ENCODE measurements around the gene TRMT5. TPM values are rescaled to one million over a fixed set of nuclear protein-coding genes. Genes with fewer than 3 reads are reported as not detected.
A peak's percentile ranks its signal among the peaks of the same experiment; 100 is the strongest.

TRMT5 gene
- total and polyA plus RNA-seq, 7 donors = 5.7 to 26.0 (median 11.2) TPM

DNA sequence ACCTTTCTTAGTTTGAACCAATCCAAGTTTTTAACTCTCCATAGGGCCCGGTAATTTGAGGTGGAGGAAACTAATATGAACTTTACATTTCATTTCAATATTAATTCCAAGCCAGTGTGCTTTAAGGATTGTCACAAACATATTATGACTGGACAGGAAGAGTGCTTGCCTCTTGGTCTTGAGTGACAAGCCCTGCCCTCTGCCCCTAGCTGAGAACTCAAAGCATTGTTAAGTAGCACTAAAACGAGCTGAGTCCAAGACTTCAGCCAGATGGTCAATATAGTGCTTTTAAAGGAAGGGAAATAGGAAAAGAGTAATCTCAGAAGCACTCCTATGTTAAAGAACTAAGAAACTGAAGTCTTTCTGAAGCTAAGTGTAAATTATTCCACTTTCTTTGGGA is 17.1 kb downstream of the TRMT5 start:
- peak overlapping the region; percentile 46 for H3K27ac ChIP-seq
- no peaks in the 10 kb centered on the region for H3K36me3 ChIP-seq (ENCODE audit: insufficient read depth in 1 of 2, low read depth in 1 of 2)
- no peak overlapping the region for H3K4me3 ChIP-seq
- no peaks in the 10 kb centered on the region for H3K9me3 ChIP-seq
- peaks cover 54% of the 10 kb centered on the region for H3K4me1 ChIP-seq
- 54 to 56% (median 56%) methylated on average over 2 of the region's 2 CpGs for WGBS, 3 donors
- TF ChIP-seq, protein P1, sequence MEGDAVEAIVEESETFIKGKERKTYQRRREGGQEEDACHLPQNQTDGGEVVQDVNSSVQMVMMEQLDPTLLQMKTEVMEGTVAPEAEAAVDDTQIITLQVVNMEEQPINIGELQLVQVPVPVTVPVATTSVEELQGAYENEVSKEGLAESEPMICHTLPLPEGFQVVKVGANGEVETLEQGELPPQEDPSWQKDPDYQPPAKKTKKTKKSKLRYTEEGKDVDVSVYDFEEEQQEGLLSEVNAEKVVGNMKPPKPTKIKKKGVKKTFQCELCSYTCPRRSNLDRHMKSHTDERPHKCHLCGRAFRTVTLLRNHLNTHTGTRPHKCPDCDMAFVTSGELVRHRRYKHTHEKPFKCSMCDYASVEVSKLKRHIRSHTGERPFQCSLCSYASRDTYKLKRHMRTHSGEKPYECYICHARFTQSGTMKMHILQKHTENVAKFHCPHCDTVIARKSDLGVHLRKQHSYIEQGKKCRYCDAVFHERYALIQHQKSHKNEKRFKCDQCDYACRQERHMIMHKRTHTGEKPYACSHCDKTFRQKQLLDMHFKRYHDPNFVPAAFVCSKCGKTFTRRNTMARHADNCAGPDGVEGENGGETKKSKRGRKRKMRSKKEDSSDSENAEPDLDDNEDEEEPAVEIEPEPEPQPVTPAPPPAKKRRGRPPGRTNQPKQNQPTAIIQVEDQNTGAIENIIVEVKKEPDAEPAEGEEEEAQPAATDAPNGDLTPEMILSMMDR (IDR thresholded peaks at IDR 0.05) = no peak
- DNase-seq (no peak), ATAC-seq (no peak)
- intact Hi-C loops (cut with DNase I) = no loop called here
- H3K27me3 ChIP-seq (ENCODE audit: insufficient read depth in 3 of 3, low read length in 2 of 3) = no peaks in the 10 kb centered on the region

DNA sequence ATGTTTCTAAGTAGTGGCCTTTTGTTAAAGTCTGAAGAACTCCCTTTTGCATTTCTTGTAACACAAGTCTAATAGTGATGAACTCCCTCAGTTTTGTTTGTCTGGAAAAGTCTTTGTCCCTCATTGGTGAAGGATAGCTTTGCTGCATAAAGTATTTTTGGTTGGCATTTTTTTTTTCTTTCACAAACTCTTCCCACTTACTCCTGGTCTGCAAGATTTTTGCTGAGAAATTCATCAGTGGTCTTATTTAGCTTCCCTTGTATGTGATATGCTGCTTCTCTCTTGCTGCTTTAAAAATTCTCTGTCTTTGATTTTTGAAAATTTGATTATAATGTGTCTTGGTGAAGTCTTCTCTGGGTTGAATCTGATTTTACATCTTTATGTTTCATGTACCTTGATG is 22.7 kb downstream of the TRMT5 start:
- intact Hi-C loops (cut with DNase I) = no loop called here
- H3K27ac ChIP-seq = no peak overlapping the region

DNA sequence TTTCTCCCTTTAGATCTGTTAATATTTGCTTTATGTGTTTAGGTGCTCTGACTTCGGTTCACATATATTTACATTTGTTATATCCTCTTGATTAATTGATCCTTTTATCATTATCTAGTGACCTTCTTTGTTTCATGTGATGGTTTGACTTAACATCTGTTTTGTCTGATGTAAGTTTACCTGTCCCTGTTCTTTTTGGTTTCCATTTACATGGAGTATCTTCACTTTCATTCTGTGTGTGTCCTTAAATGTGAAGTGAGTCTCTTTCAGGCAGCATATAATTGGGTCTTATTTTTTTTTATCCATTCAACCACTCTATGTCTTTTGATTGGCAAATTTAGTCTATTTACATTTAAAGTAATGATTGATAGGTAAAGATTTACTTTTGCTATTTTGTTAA is 24.2 kb downstream of the TRMT5 start:
- no peaks in the 10 kb centered on the region for H3K36me3 ChIP-seq (ENCODE audit: insufficient read depth in 1 of 2, low read depth in 1 of 2)
- 95 to 98% (median 98%) methylated on average over 1 of the region's 1 CpG for WGBS, 3 donors
- peaks cover 14% of the 10 kb centered on the region for H3K4me1 ChIP-seq
- no peak overlapping the region for H3K27ac ChIP-seq
- peaks cover 32% of the 10 kb centered on the region for H3K9me3 ChIP-seq
- TF ChIP-seq, protein P1 (IDR thresholded peaks at IDR 0.05) = no peak
- DNase-seq (no peak), ATAC-seq (no peak)
- intact Hi-C loops (cut with DNase I) = no loop called here
- no peak overlapping the region for H3K4me3 ChIP-seq
- no peaks in the 10 kb centered on the region for H3K27me3 ChIP-seq (ENCODE audit: insufficient read depth in 3 of 3, low read length in 2 of 3)

More for the DNA sequence above, 22.7 kb downstream of the TRMT5 start:
- TF ChIP-seq, protein P1 (IDR thresholded peaks at IDR 0.05) = no peak
- H3K9me3 ChIP-seq = peaks cover 32% of the 10 kb centered on the region
- H3K36me3 ChIP-seq (ENCODE audit: insufficient read depth in 1 of 2, low read depth in 1 of 2) = no peaks in the 10 kb centered on the region
- H3K4me3 ChIP-seq = no peak overlapping the region
- DNase-seq = no peak
- no peak for ATAC-seq
- H3K4me1 ChIP-seq = peaks cover 19% of the 10 kb centered on the region
- H3K27me3 ChIP-seq (ENCODE audit: insufficient read depth in 3 of 3, low read length in 2 of 3) = no peaks in the 10 kb centered on the region

DNA sequence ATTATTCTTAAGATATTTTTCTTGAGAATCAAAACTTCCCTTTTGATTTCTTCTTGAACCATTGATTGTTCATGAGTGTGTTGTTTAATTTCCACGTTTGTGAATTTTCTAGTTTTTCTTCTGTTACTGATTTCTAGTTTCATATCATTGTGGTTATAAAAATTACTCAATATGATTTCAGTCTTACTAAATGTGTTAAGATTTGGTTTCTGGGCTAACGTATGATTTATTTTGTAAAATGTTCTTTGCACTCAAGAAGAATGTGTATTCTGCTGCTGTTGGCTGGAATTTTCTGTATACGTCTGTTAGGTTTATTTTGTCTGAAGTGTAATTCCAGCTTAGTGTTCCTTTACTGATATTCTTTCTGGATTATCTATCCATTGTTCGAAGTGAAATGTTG is 24.7 kb downstream of the TRMT5 start:
- TF ChIP-seq, protein P1 (IDR thresholded peaks at IDR 0.05) = no peak
- peaks cover 14% of the 10 kb centered on the region for H3K4me1 ChIP-seq
- ATAC-seq (no peak), DNase-seq (no peak)
- no peak overlapping the region for H3K27ac ChIP-seq
- intact Hi-C loops (cut with DNase I) = no loop called here
- 95 to 97% (median 96%) methylated on average over 4 of the region's 4 CpGs for WGBS, 3 donors
- no peaks in the 10 kb centered on the region for H3K36me3 ChIP-seq (ENCODE audit: insufficient read depth in 1 of 2, low read depth in 1 of 2)
- no peak overlapping the region for H3K4me3 ChIP-seq
- H3K9me3 ChIP-seq = peaks cover 32% of the 10 kb centered on the region
- no peaks in the 10 kb centered on the region for H3K27me3 ChIP-seq (ENCODE audit: insufficient read depth in 3 of 3, low read length in 2 of 3)

DNA sequence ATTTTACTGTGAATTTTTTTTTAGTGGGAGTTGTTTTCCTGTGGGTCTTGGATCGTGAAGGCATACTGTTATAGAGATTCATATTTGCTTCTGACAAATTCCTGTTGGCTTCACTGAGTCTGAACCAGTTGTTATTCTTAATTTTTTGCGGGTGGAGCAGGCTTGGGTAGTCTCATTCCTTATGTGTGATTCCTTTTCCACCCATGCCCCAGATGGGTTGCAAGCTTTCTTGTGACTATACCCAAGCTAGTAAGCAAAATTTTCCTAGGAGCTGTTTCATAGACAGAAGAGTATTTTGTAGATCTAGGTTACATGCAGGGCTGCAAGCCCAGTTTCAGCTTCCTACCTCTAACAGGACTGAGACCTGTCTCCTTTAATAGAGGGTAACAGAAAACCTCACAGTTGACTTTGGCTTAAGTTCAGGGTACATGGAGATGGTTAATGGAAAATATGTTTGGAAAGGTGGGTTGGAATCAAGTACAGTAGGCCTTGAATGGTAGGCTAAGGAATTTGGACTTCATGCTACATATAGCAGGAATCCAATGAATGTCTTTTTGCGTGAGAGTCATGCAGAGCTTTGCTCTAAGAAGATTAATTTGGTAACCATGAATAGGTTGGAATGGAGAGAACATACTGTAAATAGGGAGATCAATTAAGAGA is 29.0 kb downstream of the TRMT5 start:
- Histone ChIP-seq H3K27ac (peak overlapping the region; percentile 28), H3K4me3 (no peak overlapping the region), H3K27me3 (ENCODE audit: insufficient read depth in 3 of 3, low read length in 2 of 3) (no peaks in the 10 kb centered on the region), H3K4me1 (peaks cover 41% of the 10 kb centered on the region), H3K9me3 (peaks cover 17% of the 10 kb centered on the region), H3K36me3 (ENCODE audit: insufficient read depth in 1 of 2, low read depth in 1 of 2) (no peaks in the 10 kb centered on the region)
- DNase-seq (no peak), ATAC-seq (peak; percentile 23 to 46 (median 30))
- TF ChIP-seq, protein P1 (IDR thresholded peaks at IDR 0.05) = no peak
- intact Hi-C loops (cut with DNase I) = no loop called here
- 23 to 38% (median 30%) methylated on average over 2 to 3 of the region's 3 CpGs for WGBS, 3 donors
